Small intestine (tissue), 7 donors: Measurements from ENCODE around the gene ERAL1. TPM values are rescaled to one million over a fixed set of nuclear protein-coding genes. Genes with fewer than 3 reads are reported as not detected.

Experiments used
- DNase-seq, 2 donors: peaks; one replicate each; pipeline versions ENCODE4 v3.0.0 to v3.0.0-alpha.2; 2013
- FAIRE-seq: peaks from 2 replicates; lab custom pipeline; 2012; peaks lifted over from hg19 to GRCh38; lab: Jason Lieb, UNC
- H3K27ac ChIP-seq, 3 donors: one replicate each; pipeline ENCODE4 v1.5.1; 2013; ENCODE audit warnings: low read length in 2 of 3, mild to moderate bottlenecking in 2 of 3, control low read depth in 1 of 3, inconsistent platforms in 1 of 3, low read depth in 1 of 3, moderate library complexity in 1 of 3
- H3K27me3 ChIP-seq, 3 donors: one replicate each; pipeline ENCODE4 v1.6.1; 2013; ENCODE audit warnings: low read length in 3 of 3, inconsistent platforms in 1 of 3; ENCODE audit not compliant: control insufficient read depth in 3 of 3, insufficient read depth in 3 of 3
- H3K36me3 ChIP-seq, 3 donors: one replicate each; pipeline ENCODE4 v1.6.1; 2013; ENCODE audit warnings: low read length in 3 of 3, inconsistent platforms in 1 of 3, low read depth in 1 of 3, mild to moderate bottlenecking in 1 of 3, moderate library complexity in 1 of 3; ENCODE audit not compliant: control insufficient read depth in 3 of 3, insufficient read depth in 2 of 3
- H3K4me1 ChIP-seq, 3 donors: one replicate each; pipeline ENCODE4 v1.6.1; 2013; ENCODE audit warnings: low read length in 2 of 3, inconsistent platforms in 1 of 3, low read depth in 1 of 3, mild to moderate bottlenecking in 1 of 3, moderate library complexity in 1 of 3; ENCODE audit not compliant: control insufficient read depth in 3 of 3, insufficient read depth in 2 of 3
- H3K4me3 ChIP-seq, 3 donors: one replicate each; pipeline ENCODE4 v1.5.1; 2013; ENCODE audit warnings: low read length in 3 of 3, control low read depth in 1 of 3, inconsistent platforms in 1 of 3, low read depth in 1 of 3, mild to moderate bottlenecking in 1 of 3, moderate library complexity in 1 of 3
- H3K9me3 ChIP-seq, 2 donors: one replicate each; pipeline ENCODE4 v1.6.1; 2013; ENCODE audit warnings: low read depth in 1 of 2, low read length in 1 of 2; ENCODE audit not compliant: control insufficient read depth in 2 of 2, insufficient read depth in 1 of 2
- WGBS, 3 donors: extraction: QIAGEN DNeasy Blood & Tissue Kit; methylation state at CpG; one replicate each; pipeline ENCODE4 v1.1.7; 2013; 5-methylcytosine and 5-hydroxymethylcytosine counted together
- polyA plus RNA-seq, 4 donors: library from polyadenylated mRNA; stranded (reverse) in 3 of 4; unstranded in 1 of 4; fragments of 200-250 nt in 3 of 4; fragments of 120-200 nt in 1 of 4; gene quantifications; one replicate each; pipeline versions ENCODE4 v1.2.1 to v1.2.3, GENCODE V29; 2013
- donor health status: healthy with polysubstance abuse.
- donor health status: control.
- donor health status: control.
- donor health status: Bipolar disorder and iron deficiency.
- donor health status: healthy.

ERAL1 gene
- polyA plus RNA-seq, 4 donors: 38.5 to 48.9 (median 46.7) TPM

- H3K27me3 ChIP-seq: no peaks in the 10 kb centered on the region
- no peaks in the 10 kb centered on the region for H3K9me3 ChIP-seq
- peaks cover 0 to 9% (median 0%) of the 10 kb centered on the region in 3 donors for H3K4me1 ChIP-seq
- H3K4me3 ChIP-seq: peak overlapping the region; percentile 48 to 84 (median 83)
- peaks cover 8 to 31% (median 14%) of the 10 kb centered on the region in 3 donors for H3K36me3 ChIP-seq
- no peak for DNase-seq
- FAIRE-seq: no peak
- H3K27ac ChIP-seq: peak overlapping the region; percentile 52 to 63 (median 56)
- 6 to 16% (median 11%) methylated on average over 5 of the region's 5 CpGs for WGBS, 3 donors
Observed at GRCh38 chr17:28855336-28855679, 492 bp downstream of the ERAL1 start.

GRCh38 chr17:28856028-28856574 lies 1.3 kb downstream of the ERAL1 start:
- DNase-seq: no peak
- WGBS, 3 donors: 93 to 96% (median 93%) methylated on average over 5 of the region's 5 CpGs
- Histone ChIP-seq H3K4me1 (peaks cover 0 to 12% (median 0%) of the 10 kb centered on the region in 3 donors), H3K4me3 (peak overlapping the region in 1 of 3 donors; percentile 83), H3K9me3 (no peaks in the 10 kb centered on the region), H3K27me3 (no peaks in the 10 kb centered on the region), H3K27ac (no peak overlapping the region), H3K36me3 (peaks cover 8 to 38% (median 14%) of the 10 kb centered on the region in 3 donors)
- no peak for FAIRE-seq

- peaks cover 0 to 24% (median 5%) of the 10 kb centered on the region in 3 donors for H3K4me1 ChIP-seq
Observed at GRCh38 chr17:28857905-28858800, 3.3 kb downstream of the ERAL1 start.

GRCh38 chr17:28858801-28859355 lies 4.1 kb downstream of the ERAL1 start:
- Histone ChIP-seq H3K27me3 (no peaks in the 10 kb centered on the region), H3K36me3 (peaks cover 8 to 43% (median 14%) of the 10 kb centered on the region in 3 donors)
- no peak for DNase-seq

More at GRCh38 chr17:28857905-28858800, 3.3 kb downstream of the ERAL1 start:
- 89 to 92% (median 90%) methylated on average over 3 of the region's 3 CpGs for WGBS, 3 donors
- DNase-seq (no peak), FAIRE-seq (no peak)
- Histone ChIP-seq H3K9me3 (no peaks in the 10 kb centered on the region), H3K27ac (no peak overlapping the region), H3K27me3 (no peaks in the 10 kb centered on the region), H3K4me3 (no peak overlapping the region), H3K36me3 (peaks cover 8 to 43% (median 14%) of the 10 kb centered on the region in 3 donors)

GRCh38 chr17:28860363-28860808 lies 5.6 kb downstream of the ERAL1 start:
- WGBS, 3 donors: 92 to 98% (median 96%) methylated on average over 4 of the region's 4 CpGs
- H3K36me3 ChIP-seq: peaks cover 8 to 43% (median 14%) of the 10 kb centered on the region in 3 donors
- DNase-seq (no peak), FAIRE-seq (no peak)
- H3K9me3 ChIP-seq: no peaks in the 10 kb centered on the region
- H3K27ac ChIP-seq: no peak overlapping the region
- H3K4me1 ChIP-seq: peaks cover 0 to 38% (median 5%) of the 10 kb centered on the region in 3 donors
- no peaks in the 10 kb centered on the region for H3K27me3 ChIP-seq
- no peak overlapping the region for H3K4me3 ChIP-seq

More at GRCh38 chr17:28858801-28859355, 4.1 kb downstream of the ERAL1 start:
- H3K4me1 ChIP-seq: peaks cover 0 to 28% (median 5%) of the 10 kb centered on the region in 3 donors
- FAIRE-seq: no peak
- no peak overlapping the region for H3K4me3 ChIP-seq
- H3K27ac ChIP-seq: no peak overlapping the region
- H3K9me3 ChIP-seq: no peaks in the 10 kb centered on the region
- 45 to 58% (median 47%) methylated on average over 2 of the region's 2 CpGs for WGBS, 3 donors

GRCh38 chr17:28861393-28862203 lies 6.8 kb downstream of the ERAL1 start:
- DNase-seq (peak; percentile 52 to 85), FAIRE-seq (no peak)
- Histone ChIP-seq H3K4me1 (peaks cover 0 to 46% (median 8%) of the 10 kb centered on the region in 3 donors), H3K27me3 (no peaks in the 10 kb centered on the region), H3K36me3 (peaks cover 8 to 38% (median 14%) of the 10 kb centered on the region in 3 donors), H3K4me3 (peak overlapping the region in 2 of 3 donors; percentile 26 to 43), H3K27ac (peak overlapping the region in 2 of 3 donors; percentile 65 to 67), H3K9me3 (no peaks in the 10 kb centered on the region)
- 59 to 76% (median 65%) methylated on average over 8 of the region's 8 CpGs for WGBS, 3 donors

- no peaks in the 10 kb centered on the region for H3K27me3 ChIP-seq
- peak overlapping the region; percentile 8 to 67 (median 65) for H3K27ac ChIP-seq
- no peak overlapping the region for H3K4me3 ChIP-seq
- no peaks in the 10 kb centered on the region for H3K9me3 ChIP-seq
- WGBS, 3 donors: 90 to 96% (median 92%) methylated on average over 3 of the region's 3 CpGs
- H3K4me1 ChIP-seq: peaks cover 0 to 46% (median 8%) of the 10 kb centered on the region in 3 donors
- DNase-seq: no peak
- peaks cover 8 to 37% (median 14%) of the 10 kb centered on the region in 3 donors for H3K36me3 ChIP-seq
- no peak for FAIRE-seq
Observed at GRCh38 chr17:28862561-28862960, 7.7 kb downstream of the ERAL1 start.
